Measurements from ENCODE around the gene HIBCH.
"Not testable (repeated sequence)": the region's sequence is repeated elsewhere in the genome, so short reads cannot be mapped to it uniquely, and the experiment has no call there.

HIBCH gene

DNA sequence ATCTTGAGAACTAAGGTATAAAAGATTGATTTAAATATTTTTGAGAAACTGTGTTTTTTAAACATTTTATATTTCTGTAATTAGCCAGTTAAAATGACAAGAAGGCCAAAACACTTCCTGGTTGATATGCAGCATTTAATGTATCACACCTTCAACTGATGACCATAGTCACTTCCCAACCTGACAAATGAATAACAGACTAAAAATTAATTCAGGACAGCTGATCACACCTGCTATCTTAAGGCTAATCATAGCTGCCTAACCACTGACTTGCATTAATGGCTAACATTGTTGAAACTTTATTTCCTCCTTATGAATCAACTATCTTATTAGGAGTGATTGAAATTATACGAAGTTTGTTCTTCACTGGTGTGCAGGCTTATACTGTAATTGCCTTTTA, 131.3 kb downstream of the HIBCH start:
- DNase-seq (ENCODE audit: low read depth): no peak

DNA sequence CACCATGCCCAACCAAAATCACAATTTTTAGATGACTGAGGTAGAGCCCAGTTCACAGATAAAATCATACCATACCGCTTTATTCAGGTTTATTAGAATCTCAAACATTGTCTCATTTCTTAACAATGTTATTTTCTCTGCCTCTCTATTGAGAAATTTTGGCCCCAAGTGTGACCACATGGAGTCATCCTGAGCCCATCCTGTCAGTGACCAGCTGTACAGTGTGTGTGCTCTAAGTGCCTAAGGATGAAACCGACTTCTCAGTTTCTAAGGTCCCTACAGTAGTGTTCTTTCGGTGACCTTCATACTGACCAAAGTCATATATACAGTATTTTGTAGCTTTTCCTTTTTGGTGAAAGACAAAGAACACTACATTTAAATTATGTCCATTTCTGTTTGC, 133.4 kb downstream of the HIBCH start:
- no peak for DNase-seq (ENCODE audit: low read depth)

DNA sequence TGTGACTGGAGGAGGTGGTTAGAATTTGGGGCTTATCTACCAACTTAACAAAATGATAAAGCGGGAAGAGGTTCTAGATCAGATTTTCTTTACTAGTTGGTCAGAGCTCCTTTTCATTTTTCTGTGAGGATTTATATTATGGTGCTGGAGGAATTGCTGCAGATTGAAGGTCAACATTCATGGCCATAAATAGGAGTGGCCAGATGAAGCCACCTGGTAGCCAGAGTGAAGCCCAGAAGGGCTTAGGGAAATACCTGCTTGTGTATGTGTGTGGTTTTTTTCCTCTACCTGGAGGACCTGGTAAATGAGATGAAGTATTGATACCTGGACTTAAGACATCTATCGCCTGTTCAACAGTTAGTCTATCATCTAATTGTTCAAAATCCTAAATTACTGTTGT, 134.2 kb downstream of the HIBCH start:
- DNase-seq (ENCODE audit: low read depth): no peak

DNA sequence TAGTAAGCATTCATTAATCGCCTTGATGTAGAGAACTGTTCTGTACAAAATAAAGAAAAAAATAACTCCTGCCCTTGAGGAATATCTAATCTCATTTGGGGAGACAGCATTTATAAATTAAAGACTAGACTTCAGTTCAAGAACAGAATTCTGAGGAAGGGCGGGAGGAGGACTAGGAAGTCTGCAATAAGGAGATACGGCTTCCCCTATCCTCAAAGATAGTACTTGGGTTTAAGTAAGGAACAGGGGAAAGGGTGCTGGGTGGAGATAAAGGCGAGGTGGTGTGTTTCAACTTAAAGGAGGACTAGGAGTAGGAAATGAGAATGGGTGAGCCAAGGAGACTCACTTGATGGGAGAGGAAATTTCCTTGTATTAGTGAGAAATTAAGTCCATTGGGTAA, 135.2 kb downstream of the HIBCH start:
- DNase-seq (ENCODE audit: low read depth): no peak

DNA sequence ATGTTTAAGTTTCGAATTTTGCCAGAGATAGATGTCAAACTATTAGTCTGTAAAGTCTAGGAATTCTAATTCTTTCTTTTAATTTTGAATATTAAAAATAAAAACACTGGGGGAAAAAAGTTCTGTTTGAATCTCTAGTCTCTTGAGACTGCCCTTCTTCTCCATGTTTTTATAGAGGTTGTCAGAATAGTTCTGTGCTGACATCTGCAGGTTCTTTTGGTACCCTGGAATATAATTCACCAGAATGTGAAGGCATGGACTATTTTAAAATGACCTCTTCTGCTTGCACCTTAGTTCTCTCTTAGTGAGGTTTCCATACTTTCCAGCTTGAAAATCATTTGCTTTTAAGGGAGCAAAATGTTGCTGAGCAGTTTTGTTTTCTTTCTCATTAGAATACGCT, 136.1 kb downstream of the HIBCH start:
- DNase-seq (ENCODE audit: low read depth): no peak

DNA sequence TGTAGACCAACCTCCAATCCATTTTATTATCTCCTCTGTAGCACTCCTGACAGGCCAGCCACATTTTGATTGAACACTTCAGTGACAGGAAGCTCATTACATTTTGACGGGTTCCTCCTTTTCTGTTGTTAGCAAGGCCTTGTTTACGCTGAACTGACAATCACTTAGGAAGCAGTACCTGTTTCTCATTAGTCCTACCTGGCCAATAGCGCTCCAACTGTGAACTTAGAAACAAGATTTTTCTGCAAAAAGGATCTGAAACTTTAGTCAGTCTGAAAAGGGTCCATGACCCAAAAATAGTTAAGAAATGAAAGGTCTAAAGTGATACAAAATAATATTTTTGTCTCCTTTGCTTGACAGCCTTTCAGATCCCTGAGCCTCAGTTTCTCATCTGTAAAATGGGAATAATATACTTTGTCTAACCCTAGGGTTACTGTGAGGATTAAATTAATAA, 137.5 kb downstream of the HIBCH start:
- DNase-seq (ENCODE audit: low read depth): no peak

DNA sequence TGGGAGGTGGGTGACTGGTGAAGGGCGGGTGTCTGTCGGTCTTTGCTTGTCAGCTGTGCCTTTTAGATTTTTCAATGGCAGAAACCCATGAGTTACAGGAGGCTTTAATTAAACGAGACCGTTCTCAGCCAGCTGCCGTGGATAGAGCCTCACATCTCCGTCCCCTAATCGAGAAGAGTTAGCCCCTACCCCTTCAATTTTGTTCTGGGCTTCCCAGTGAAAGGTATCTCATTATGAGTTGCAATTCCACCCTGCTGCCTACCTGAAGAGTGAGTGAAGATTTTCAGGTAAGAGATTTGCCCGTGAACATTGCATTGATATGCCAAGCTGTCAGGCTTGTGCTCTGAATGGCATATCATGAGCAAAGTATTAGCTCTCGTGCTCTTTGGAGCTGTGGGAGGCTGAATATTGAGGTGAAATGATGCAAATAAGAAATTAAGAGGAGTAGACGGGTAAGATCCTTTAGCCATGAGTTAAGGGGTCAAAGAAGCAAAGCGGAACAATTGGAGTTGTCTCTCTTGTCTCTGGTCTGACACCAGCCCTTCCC, 138.4 kb downstream of the HIBCH start:
- no peak for DNase-seq (ENCODE audit: low read depth)

DNA sequence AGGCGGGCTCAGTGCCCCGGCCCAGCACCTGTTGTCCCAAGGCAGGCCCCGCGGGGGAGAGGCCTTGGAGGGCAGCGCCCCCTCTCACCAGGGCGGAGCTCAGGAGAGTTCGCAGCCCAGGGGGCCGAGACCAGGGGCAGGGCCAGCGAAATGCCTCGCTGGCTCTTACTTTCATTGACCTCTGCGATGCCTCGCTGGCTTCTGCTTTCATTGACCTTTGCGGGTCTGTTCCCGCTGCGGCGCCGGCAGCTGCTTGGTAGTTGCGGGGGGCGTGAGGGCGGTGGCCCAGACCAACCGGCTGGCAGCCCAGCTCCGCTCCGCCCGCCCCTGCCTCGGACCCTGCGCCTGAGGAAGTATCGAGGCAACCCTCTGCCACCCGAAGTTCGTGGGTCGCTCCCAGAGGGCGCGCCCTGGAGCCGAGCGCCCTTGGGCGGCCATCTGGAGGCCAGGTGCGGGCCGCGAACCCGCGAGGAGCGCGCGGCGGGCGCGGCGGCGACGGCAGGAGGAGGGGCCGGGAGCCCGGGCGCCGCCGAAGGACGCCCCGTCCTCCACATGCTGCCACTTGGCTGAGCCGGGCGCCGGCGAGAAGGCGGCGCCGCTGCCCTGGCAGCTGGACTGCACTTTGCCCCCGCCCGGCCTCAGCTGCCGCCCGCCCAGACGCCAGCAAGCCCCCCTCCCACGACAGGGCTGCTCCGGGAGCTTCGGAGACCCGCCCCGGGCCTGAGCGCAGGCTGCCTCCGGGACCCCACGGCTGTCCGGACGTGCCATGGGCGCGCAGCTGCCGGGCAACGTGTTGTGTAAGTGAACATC, 139.1 kb downstream of the HIBCH start:
- DNase-seq (ENCODE audit: low read depth): peak; percentile 17

DNA sequence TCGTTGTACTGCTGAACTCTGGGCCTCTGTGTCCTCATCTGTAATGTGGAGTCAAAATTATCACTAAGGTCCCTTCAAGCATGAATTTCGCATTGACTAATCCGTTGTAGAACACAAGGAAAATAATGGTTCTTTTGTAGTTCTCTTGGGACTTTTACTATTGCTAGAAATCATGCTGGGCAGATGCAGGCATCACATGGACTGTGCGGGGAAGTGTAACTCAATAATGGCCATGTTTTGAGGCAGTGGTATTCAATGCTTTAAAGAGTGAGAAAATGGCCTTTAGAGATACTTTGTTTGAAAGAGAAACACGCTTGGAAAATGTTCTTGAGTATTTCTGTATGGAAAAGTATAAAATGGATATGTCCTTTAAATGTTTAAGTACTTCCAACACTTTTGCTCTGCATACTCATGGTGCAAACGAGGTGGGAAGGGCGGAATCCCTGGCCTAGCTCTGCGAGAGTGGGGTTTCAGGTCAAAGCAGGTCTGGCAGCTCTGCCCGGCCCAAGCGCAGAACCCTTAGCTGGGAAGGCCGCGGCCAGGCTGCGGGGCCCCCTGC, 139.8 kb downstream of the HIBCH start:
- DNase-seq (ENCODE audit: low read depth): no peak

DNA sequence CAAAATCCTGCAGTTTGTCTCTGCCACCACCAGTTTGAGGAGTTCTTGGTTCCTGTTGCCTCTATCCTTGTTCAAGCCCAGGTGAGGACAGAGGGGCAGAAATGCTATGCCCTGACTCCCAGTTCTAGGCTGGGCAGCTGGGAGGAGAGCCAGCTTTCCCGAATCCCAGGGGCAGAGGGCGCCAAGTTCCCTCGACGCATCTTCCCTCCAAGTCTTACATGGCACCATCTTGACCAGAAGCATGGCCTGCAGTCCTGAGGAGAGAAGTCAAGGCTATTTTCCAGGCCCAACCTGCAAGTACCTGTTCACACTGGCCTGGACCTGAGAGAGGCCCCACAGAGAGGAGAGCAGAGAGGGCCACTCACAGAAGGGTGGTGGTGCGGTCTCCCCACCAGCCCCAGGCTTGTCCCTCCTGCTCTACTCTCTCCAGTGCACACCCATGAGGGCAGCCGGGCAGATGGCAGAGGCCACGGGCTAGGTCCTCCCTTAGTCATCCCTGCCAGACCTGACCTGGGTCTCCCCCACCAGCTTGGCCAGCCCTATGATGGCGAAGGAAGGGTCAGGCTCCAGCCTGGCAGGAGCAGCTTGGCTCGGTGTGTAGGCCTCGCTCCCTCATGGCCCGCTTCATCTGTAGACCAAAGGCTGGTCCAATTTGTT, 141.4 kb downstream of the HIBCH start:
- DNase-seq (ENCODE audit: low read depth): no peak

DNA sequence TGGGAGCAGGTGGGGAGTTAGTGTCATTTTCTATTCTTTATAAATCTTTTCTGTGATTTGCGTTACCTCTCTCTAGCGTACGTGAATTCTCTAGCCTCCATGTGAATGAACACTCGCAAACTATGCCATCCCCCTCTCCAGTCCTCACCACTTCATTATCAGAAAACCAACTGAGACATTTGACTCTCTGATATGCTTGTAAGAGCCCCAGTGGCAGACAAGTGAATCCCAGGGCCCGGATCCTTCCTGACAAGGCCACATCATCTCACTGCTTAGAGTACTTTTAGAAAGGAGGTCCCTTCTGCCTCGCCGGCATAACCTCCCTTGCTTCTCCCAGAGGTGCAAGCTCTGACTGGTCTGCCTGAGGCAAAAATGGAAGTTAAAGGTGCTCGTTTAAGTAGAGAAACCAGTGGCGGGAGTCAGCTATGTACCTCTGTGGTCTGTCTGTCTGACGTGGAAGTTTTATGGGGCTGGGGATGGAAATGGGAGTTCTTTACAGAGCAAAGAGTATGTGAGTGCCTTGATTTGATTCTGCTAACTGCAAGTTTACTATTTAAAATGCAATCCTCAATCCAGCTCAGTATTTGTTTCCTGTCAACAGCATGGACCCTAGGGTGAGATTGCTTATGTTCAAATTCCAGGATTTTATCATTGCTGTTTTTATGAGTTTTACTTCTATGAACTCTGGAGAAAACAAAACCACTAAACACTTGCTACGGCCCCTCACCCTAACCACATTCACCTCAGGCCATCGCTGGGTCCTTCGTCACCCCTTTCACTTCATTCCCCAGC, 142.2 kb downstream of the HIBCH start:
- no peak for DNase-seq (ENCODE audit: low read depth)

DNA sequence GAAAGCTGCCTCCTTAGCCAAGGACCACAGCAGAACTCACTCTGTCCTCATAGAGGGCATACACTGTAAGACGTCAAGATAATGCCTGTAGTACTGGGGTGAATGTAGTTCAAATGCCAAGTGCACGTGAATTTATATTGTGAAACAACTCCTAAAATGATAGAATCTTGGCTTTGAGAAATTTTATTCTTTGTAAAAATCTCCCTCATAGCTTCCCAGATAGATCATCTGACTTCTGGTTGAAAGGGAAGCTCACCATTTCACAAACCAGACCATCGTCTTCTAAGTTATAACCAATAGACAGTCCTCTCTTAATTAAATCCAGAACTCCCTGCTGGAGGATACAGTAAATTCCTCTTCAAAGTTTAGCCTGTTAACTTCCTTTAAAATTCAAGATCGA, 146.2 kb downstream of the HIBCH start:
- no peak for DNase-seq (ENCODE audit: low read depth)

DNA sequence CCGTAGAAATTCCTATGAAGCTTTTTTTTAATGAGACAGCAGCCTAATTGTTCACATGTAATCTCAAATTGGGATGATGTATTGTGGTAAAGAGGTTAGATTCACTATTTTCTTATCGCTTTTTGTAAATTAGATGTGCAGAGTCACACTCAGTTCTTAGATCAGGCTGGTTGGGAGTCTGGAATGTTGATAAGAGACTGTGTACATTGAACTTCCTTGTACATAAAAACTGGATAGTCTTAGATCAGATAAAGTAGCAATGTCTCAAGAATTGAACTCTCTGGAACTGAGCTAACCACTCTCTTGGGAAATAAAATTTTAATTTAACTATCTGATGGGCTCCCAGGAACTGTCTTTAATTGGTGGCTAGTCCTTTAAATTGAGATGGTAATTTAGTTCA, 149.0 kb downstream of the HIBCH start:
- no peak for DNase-seq (ENCODE audit: low read depth)

DNA sequence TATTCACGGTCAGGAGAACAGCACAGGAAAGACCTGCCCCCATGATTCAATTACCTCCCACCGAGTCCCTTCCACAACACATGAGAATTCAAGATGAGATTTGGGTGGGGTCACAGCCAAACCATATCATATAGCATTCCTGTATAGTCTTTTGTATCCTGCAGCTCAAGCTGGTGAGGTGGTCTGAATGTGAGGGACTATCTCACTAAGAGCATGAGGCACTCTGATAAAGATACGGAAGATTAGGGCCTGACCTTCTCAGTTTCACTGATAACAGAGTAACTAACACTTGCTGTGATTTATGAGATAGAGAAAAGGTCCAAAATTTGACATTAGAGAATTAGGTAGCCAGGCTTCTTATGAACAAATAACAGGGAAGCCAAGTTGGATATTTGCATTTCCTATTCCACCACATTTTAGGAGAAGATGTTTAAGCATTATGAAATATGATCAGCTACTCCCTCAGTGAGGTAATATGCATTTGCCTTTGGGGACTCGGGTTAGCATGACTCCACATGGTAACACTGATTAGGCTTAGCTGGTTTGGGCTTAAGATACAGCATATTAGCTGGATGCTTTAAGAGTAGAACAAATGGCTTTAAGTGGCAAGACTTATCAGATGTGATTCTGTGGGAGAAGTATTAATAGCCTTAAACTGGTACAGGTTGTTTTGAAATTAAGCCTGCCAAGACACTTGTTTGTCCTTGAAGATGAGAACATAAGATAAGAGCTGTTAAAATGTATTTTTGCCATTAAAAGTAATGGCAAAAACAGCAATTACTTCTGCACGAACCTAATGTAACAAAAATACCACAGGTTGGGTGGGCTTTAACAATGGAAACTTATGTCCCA, 150.2 kb downstream of the HIBCH start:
- DNase-seq (ENCODE audit: low read depth): no peak

DNA sequence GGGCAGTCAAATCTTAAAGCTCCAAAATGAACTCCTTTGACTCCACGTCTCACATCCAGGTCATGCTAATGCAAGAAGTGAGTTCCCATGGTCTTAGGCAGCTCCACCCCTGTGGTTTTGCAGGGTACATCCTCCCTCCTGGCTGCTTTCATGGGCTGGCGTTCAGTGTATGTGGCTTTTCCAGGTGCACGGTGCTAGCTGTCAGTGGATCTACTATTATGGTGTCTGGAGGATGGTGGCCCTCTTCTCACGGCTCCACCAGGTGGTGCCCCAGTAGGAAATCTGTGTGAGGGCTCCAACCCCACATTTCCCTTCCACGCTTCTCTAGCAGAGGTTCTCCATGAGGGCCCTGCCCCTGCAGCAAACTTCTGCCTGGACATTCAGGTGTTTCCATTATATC, 151.9 kb downstream of the HIBCH start:
- no peak for DNase-seq (ENCODE audit: low read depth)

DNA sequence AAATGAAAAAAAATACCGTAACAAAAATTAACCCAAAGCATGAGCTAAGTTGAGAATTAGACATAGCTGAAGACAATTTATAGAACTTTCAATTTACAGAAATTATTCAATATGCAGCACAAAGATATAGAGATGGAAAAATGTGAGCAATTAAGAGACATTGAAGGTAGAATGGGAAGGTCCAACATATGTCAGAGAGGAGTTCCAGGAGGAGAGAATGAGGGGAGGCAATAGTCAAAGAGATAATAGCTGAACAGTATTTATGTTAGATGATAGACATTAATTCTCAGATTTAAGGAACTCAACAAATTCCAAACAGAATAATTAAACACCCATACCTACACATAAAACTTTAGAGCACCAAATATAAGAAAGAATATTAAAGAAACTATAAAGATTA, 154.1 kb downstream of the HIBCH start:
- no peak for DNase-seq (ENCODE audit: low read depth)

DNA sequence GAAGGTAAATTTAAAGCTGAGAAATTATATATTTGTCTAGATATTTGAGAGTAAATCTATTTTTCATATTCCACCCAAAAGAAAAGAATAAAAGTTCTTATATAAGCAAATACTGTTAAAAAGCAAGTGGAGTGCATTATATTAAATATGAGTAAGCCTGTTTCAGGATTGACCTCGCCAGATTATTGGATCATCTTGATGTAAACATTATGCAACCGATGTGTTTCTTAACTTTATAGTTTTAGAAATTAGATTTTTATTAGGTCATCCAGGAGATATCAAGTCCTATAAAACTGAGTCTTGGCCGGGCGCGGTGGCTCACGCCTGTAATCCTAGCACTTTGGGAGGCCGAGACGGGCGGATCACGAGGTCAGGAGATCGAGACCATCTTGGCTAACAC, 156.8 kb downstream of the HIBCH start:
- DNase-seq (ENCODE audit: low read depth): peak; percentile 59

DNA sequence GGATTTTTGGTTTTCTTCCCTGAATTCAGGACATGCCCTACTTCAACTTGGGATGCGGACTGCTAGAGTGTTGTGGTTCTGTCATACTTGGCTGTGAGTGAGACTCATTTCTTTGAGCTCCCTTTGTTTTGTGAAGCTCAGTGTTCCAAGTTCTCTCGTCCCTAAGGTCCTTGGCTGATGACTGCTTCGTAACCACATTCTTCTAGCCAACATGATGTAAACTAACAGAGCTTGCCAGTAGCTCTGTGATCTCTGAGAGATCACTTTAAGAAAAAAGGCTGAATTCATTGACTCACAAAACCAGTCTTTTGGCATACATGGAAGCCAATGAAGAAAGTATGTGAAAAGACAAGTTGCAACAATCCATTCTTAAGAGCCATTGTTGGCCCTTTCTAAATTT, 160.2 kb downstream of the HIBCH start:
- DNase-seq (ENCODE audit: low read depth): peak; percentile 64

DNA sequence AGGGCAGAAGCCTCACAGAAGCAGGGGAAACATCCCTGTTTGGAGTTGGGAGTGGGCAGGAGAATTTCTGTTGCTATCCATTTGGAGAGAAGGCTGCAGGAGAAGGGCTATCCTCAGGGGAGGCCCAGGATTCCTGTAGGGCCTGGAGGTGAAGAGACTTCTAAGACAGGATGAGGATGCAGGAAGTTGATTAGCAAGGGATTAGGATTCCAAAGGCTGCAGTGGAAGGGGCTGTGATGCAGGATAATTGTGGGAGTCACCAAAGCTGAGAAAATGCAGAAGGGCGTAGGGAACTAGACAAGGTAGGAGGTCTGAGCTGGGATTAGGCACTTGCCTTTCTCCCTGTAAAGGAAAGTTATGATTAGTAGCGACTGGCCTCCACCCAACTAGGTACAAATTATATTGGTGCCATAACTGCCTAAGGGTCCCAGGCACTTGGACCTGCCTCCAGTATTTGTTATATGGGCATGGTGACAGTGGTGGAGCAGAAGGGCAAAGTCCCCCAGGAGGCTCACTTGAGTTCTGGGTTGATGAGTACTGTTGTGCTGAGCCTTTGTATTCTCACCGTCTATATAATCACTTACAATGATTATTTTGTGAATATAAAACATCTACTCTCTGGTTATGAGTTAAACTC, 160.7 kb downstream of the HIBCH start:
- no peak for DNase-seq (ENCODE audit: low read depth)

DNA sequence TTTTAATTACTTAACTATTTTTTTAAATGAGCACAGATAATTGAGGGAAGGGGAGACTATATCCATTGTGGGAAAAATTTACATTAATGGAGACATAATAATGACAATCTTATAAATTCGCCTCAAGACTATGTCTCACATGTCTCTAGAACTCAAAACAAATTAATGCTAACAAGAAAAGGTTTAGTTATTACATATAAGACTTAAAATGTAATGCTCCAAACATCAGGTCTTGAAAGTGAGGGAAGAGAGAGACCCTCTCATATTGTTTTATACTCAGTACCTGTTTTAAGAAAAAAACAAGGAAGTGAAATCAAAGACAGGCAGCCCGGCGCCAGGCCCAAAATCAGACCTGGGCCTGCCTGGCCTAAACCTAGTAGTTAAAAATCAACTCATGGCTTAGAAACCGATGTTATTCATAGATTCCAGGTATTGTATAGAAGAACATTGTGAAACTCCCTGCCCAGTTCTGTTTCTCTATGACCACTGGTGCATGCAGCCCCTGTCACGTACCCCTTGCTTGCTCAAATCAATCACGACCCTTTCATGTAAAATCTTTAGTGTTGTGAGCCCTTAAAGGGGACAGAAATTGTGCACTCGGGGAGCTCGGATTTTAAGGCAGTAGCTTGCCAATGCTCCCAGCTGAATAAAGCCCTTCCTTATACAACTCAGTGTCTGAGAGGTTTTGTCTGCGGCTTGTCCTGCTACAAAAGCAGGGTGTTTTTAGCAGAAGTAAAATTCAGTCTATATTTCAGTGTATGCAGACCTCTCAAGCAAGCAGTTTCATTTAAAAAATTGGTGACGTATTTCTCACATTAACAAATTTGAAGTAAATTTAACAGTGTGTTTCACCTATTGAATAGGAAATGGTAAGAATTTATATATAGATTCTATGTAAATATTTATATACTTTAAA, 161.8 kb downstream of the HIBCH start:
- DNase-seq (ENCODE audit: low read depth): not testable (repeated sequence)
